Gastroesophageal sphincter (tissue), 4 donors: ENCODE data around the gene RALGPS1. TPM values are rescaled to one million over a fixed set of nuclear protein-coding genes. Genes with fewer than 3 reads are reported as not detected.
A peak's percentile ranks its signal among the peaks of the same experiment; 100 is the strongest.

Experiments
- ATAC-seq: fragments of 150-250 bp; one replicate; pipeline ENCODE4 v1.9.1; 2016; ENCODE audit warnings: mild to moderate bottlenecking, moderate library complexity
- H3K27ac ChIP-seq, 4 donors: fragments of 200-600 bp; sonication (generic) in 3 of 4; 1 replicate in 3 of 4; 2 replicates in 1 of 4; pipeline ENCODE4 v1.5.1; 2016 to 2019
- H3K27me3 ChIP-seq: fragments of 200-600 bp; sonication (generic); one replicate; pipeline ENCODE4 v1.5.1; 2019
- H3K36me3 ChIP-seq, 2 donors: fragments of 200-600 bp; sonication (generic); one replicate each; pipeline ENCODE4 v1.5.1; 2019; ENCODE audit warnings: control low read depth in 1 of 2
- H3K4me1 ChIP-seq, 3 donors: fragments of 200-600 bp; sonication (generic); 1 replicate in 2 of 3; 2 replicates in 1 of 3; pipeline ENCODE4 v1.5.1; 2016 to 2019; ENCODE audit warnings: control low read depth in 2 of 3
- H3K4me3 ChIP-seq, 2 donors: fragments of 200-600 bp; sonication (generic); one replicate each; pipeline ENCODE4 v1.5.1; 2019; ENCODE audit warnings: mild to moderate bottlenecking in 1 of 2, moderate library complexity in 1 of 2
- H3K9me3 ChIP-seq, 3 donors: fragments of 200-600 bp; sonication (generic); one replicate each; pipeline ENCODE4 v1.5.1; 2017 to 2019; ENCODE audit warnings: control low read depth in 2 of 3
- EP300 ChIP-seq: sonication (generic); formaldehyde crosslinking; IDR thresholded peaks from one replicate; pipeline ENCODE4 v1.6.1; 2017; ENCODE audit warnings: antibody characterized with exemption, mild to moderate bottlenecking
- POLR2A ChIP-seq, 2 donors: fragments of 450-650 bp; IDR thresholded peaks; one replicate each; pipeline ENCODE4 v1.6.1; 2017; ENCODE audit warnings: antibody characterized with exemption in 2 of 2, mild to moderate bottlenecking in 2 of 2, moderate library complexity in 1 of 2
- POLR2AphosphoS5 ChIP-seq: sonication (generic); formaldehyde crosslinking; IDR thresholded peaks from one replicate; pipeline ENCODE4 v1.6.1; 2017; ENCODE audit warnings: antibody characterized with exemption
- WGBS, 2 donors: methylation state at CpG; one replicate each; pipeline ENCODE4 v1.1.5; 2018; ENCODE audit warnings: low coverage in 1 of 2; 5-methylcytosine and 5-hydroxymethylcytosine counted together
- total RNA-seq, 4 donors: library from RNA; depleted of rRNA; stranded (reverse); fragments of >200 nt; gene quantifications; one replicate each; pipeline ENCODE4 v1.1.0, GENCODE V29; 2016
- TF ChIP-seq, protein P1 (sequence below), 4 experiments: fragments of 200-600 bp in 2 of 4; fragments of 450-650 bp in 2 of 4; sonication (generic) in 1 of 4; IDR thresholded peaks; one replicate each; pipeline ENCODE4 v1.5.1; 2017 to 2019; ENCODE audit warnings: antibody characterized with exemption in 4 of 4, mild to moderate bottlenecking in 2 of 4, moderate library complexity in 2 of 4

RALGPS1 gene
- total RNA-seq, 4 donors from 2014 or later: 5.9 to 17.4 (median 11.3) TPM

DNA sequence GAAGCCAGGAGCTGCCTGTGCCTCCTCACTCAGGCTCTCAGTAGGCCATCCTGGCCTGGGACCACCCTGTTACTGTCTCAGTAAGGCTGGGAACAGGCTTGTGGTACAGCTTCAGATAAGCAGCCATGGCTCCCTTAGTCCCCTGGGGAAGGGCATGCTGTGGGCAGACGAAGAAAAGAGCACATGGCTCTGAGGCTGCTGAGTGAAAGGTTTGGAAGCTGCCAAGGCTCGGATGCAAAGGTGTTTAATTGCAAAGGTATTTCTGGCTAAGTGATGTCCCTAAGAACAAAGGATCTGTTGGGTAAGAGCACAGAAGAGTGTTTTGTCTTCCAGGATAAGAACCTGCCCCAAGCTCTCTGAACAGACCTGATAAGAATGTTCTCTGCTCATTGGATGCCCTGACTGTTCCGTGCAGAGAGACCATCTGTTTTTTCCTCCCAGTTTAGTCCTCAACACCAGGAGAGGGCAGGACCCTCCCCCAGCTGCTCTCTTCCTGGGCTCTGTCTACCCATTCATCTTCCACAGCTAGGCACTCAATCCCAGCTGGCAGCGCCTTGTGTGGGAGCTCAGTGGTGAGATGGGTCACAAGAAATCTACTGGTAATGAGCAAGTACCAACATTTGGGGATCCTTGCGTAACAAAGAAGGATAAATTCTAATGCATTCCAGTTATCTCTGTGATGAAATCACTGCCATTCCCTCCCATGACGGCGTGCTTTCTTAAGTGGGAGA is 190.2 kb downstream of the RALGPS1 start:
- peaks cover 0 to 97% (median 5%) of the 10 kb centered on the region in 3 donors for H3K4me1 ChIP-seq
- no peak for ATAC-seq
- no peaks in the 10 kb centered on the region for H3K27me3 ChIP-seq
- no peaks in the 10 kb centered on the region for H3K9me3 ChIP-seq
- TF ChIP-seq POLR2AphosphoS5 (no peak), POLR2A (IDR thresholded peaks at IDR 0.05) (no peak), EP300 (no peak)
- TF ChIP-seq, protein P1, sequence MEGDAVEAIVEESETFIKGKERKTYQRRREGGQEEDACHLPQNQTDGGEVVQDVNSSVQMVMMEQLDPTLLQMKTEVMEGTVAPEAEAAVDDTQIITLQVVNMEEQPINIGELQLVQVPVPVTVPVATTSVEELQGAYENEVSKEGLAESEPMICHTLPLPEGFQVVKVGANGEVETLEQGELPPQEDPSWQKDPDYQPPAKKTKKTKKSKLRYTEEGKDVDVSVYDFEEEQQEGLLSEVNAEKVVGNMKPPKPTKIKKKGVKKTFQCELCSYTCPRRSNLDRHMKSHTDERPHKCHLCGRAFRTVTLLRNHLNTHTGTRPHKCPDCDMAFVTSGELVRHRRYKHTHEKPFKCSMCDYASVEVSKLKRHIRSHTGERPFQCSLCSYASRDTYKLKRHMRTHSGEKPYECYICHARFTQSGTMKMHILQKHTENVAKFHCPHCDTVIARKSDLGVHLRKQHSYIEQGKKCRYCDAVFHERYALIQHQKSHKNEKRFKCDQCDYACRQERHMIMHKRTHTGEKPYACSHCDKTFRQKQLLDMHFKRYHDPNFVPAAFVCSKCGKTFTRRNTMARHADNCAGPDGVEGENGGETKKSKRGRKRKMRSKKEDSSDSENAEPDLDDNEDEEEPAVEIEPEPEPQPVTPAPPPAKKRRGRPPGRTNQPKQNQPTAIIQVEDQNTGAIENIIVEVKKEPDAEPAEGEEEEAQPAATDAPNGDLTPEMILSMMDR (IDR thresholded peaks at IDR 0.05): no peak
- H3K36me3 ChIP-seq: peaks cover 0 to 11% of the 10 kb centered on the region in 2 donors
- peak overlapping the region in 1 of 4 donors; percentile 33 for H3K27ac ChIP-seq
- H3K4me3 ChIP-seq: no peak overlapping the region
- WGBS, 2 donors: 88 to 100% methylated on average over 1 to 4 of the region's 7 CpGs

DNA sequence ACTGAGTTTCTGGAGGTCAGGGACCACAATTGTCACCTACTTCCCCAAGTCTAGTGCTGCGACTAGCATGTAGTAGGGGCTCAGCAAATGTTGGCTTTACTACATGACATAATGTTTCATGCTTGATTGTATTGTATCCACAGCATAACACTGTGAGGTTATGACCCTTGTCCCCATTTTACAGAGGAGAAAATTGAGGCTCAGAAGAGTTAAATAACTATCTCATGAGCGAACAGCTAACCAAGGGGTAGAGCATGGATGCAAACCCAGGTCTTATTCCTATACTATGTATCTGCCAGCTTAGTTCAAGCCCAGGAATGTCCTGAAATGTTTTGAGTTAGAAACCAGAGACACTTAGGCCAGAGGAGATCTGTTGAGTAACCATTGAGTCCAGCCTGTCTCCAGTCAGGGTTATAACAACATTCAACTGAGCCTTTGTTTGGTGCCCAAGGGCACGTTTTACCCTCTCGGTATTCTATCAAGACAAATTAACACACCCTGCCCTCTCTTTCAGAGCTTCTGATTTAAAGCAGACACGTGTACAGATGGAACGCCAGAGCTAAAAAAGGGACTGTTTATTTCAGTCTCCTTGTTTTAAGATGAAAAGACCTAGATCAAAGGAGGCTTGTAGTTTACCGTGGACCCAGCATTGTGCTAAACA is 191.4 kb downstream of the RALGPS1 start:
- Histone ChIP-seq H3K27ac (peak overlapping the region; percentile 31 to 66 (median 46)), H3K36me3 (peaks cover 0 to 11% of the 10 kb centered on the region in 2 donors), H3K4me1 (peaks cover 0 to 91% (median 5%) of the 10 kb centered on the region in 3 donors), H3K27me3 (no peaks in the 10 kb centered on the region), H3K4me3 (no peak overlapping the region), H3K9me3 (no peaks in the 10 kb centered on the region)
- TF ChIP-seq POLR2AphosphoS5: peak; percentile 24
- TF ChIP-seq EP300: no peak
- 53 to 54% methylated on average over 6 of the region's 7 CpGs for WGBS, 2 donors
- peak; percentile 42 for ATAC-seq

DNA sequence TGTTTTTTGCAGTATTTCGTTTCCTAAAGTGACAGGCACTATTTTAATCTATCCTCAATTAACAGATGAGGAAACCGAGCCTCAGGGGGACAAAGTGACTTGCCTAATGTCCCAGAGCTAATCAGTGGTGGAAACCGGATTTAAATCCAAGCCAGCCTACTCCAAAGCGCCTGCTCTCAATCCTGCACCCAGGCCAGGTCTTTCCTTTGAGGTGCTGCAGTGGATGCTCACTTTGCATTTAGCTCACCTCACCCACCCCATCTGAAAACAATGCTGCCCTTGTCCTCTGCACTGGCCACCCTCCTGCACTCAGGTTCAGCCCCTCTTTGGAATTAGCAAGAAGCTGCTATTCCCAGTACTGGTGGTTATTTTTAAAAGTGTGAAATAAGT is 191.9 kb downstream of the RALGPS1 start:
- Histone ChIP-seq H3K36me3 (peaks cover 0 to 11% of the 10 kb centered on the region in 2 donors), H3K4me1 (peaks cover 0 to 89% (median 5%) of the 10 kb centered on the region in 3 donors), H3K9me3 (no peaks in the 10 kb centered on the region), H3K4me3 (no peak overlapping the region), H3K27ac (peak overlapping the region in 3 of 4 donors; percentile 45 to 66 (median 48)), H3K27me3 (no peaks in the 10 kb centered on the region)
- 48 to 69% methylated on average over 4 of the region's 4 CpGs for WGBS, 2 donors
- TF ChIP-seq, protein P1 (IDR thresholded peaks at IDR 0.05): no peak
- TF ChIP-seq EP300: no peak
- TF ChIP-seq POLR2A (IDR thresholded peaks at IDR 0.05): no peak
- TF ChIP-seq POLR2AphosphoS5: no peak
- ATAC-seq: no peak

DNA sequence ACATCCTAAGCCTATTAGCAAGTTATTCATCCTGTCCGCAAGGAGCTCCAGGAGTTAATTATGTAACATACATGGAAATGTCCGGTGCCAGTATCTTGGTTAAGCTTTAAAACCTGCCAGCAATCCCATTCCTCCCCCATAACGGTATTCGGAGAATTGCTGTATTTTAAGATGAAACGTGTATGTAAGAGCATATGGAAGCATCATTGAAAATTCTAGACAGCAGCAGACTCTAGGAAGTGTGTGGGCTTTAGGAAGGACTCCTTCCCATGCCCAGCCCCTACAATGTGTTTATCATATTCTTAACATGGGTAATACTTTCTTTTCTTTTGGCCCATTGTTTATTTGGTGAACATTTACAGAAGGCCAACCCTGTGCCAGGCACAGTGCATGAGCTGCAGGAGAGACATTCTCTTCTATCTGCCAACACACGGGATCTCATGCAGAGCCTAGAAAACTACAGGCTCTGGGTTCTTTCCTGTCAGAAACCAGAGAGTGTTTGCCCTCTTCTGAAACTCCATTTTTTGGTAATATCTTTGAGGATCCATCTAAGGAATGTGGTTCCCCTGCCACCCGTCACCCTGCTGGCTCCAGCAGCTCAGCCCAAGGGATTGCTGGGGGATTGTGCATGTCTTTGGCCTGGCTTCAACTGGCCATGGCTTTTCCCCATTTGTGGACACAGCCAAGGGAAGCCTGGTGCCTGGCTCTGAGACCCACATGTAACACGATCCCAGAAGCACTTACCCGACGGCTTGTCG is 192.8 kb downstream of the RALGPS1 start:
- no peak for TF ChIP-seq POLR2AphosphoS5
- TF ChIP-seq, protein P1 (IDR thresholded peaks at IDR 0.05): no peak
- no peak for TF ChIP-seq EP300
- TF ChIP-seq POLR2A (IDR thresholded peaks at IDR 0.05): no peak
- H3K9me3 ChIP-seq: no peaks in the 10 kb centered on the region
- no peak overlapping the region for H3K4me3 ChIP-seq
- 27 to 43% methylated on average over 3 to 6 of the region's 11 CpGs for WGBS, 2 donors
- ATAC-seq: no peak
- H3K4me1 ChIP-seq: peaks cover 5 to 89% (median 7%) of the 10 kb centered on the region in 3 donors
- no peaks in the 10 kb centered on the region for H3K27me3 ChIP-seq
- H3K36me3 ChIP-seq: peaks cover 0 to 11% of the 10 kb centered on the region in 2 donors
- peak overlapping the region in 3 of 4 donors; percentile 45 to 69 (median 66) for H3K27ac ChIP-seq
